A673 (cell line): ENCODE data around the gene PRRT1. TPM values are rescaled to one million over a fixed set of nuclear protein-coding genes. Genes with fewer than 3 reads are reported as not detected.

Source experiments
- BruUV-seq: library from RNA; stranded (reverse); fragments of 400-500 nt; replicated peaks from 2 replicates; lab custom pipeline; 2021; lab: Mats Ljungman, UMichigan
- CTCF ChIA-PET: fragments of 300-600 bp; sonication (Branson Sonifier 250); formaldehyde crosslinking; loops from one replicate; lab custom pipeline; 2022; ENCODE audit warnings: antibody characterized with exemption; lab: Charles Lee
- POLR2A ChIA-PET: fragments of 300-600 bp; sonication (Branson Sonifier 250); formaldehyde crosslinking; loops from one replicate; lab custom pipeline; 2022; ENCODE audit warnings: antibody characterized with exemption; ENCODE audit not compliant: low non-redundant PET; lab: Charles Lee
- DNase-seq: peaks from one replicate; pipeline ENCODE4 v3.0.0-alpha.2; 2015; ENCODE audit warnings: low spot score
- H3K27ac ChIP-seq: fragments of 200-600 bp; sonication (generic); 2 replicates; pipeline ENCODE4 v1.5.1; 2016; ENCODE audit warnings: mixed run types, low read depth, mild to moderate bottlenecking, mixed read lengths, antibody characterized with exemption, low read length; ENCODE audit not compliant: poor library complexity, severe bottlenecking
- H3K27me3 ChIP-seq: fragments of 200-600 bp; sonication (generic); replicated peaks from 2 replicates; pipeline ENCODE4 v1.6.1; 2017; ENCODE audit warnings: mixed run types, low read depth, mild to moderate bottlenecking, mixed read lengths, antibody characterized with exemption, low read length; ENCODE audit not compliant: insufficient read depth, poor library complexity
- H3K36me3 ChIP-seq: fragments of 200-600 bp; sonication (generic); 2 replicates; pipeline ENCODE4 v1.6.1; 2016; ENCODE audit warnings: mixed run types, mild to moderate bottlenecking, mixed read lengths, antibody characterized with exemption, low read length; ENCODE audit not compliant: insufficient read depth, poor library complexity, severe bottlenecking
- H3K4me1 ChIP-seq: fragments of 200-600 bp; sonication (generic); 2 replicates; pipeline ENCODE4 v1.6.1; 2017; ENCODE audit warnings: mixed run types, mild to moderate bottlenecking, mixed read lengths, antibody characterized with exemption, low read length; ENCODE audit not compliant: insufficient read depth, poor library complexity, severe bottlenecking
- H3K4me3 ChIP-seq: fragments of 200-600 bp; sonication (generic); 2 replicates; pipeline ENCODE4 v1.5.1; 2016; ENCODE audit warnings: low read depth, mixed run types, mild to moderate bottlenecking, mixed read lengths, low read length; ENCODE audit not compliant: poor library complexity, severe bottlenecking
- H3K9me3 ChIP-seq: fragments of 200-600 bp; sonication (generic); 2 replicates; pipeline ENCODE4 v1.6.1; 2016; ENCODE audit warnings: mixed run types, low read depth, mild to moderate bottlenecking, mixed read lengths, antibody characterized with exemption, low read length; ENCODE audit not compliant: poor library complexity, severe bottlenecking
- EZH2 ChIP-seq: fragments of 200-600 bp; sonication (generic); IDR thresholded peaks from 2 replicates; pipeline ENCODE4 v1.6.1; 2017; ENCODE audit warnings: borderline replicate concordance, low read depth, mild to moderate bottlenecking, mixed read lengths, antibody characterized with exemption, low read length; ENCODE audit not compliant: poor library complexity, severe bottlenecking
- intact Hi-C: fragments of 100-400 bp; cut with micrococcal nuclease; formaldehyde crosslinking; loops from one replicate; pipeline ENCODE4 v1.10.0; 2022; ENCODE audit not compliant: unreplicated experiment
- total RNA-seq: library from RNA; stranded (reverse); gene quantifications from 2 replicates; pipeline ENCODE4 v1.2.3, GENCODE V29; 2021
- TF ChIP-seq, protein P1 (sequence below): fragments of 300-800, 200-600 bp; sonication (generic); conservative IDR thresholded peaks from 2 replicates; pipeline ENCODE4 v1.5.1; 2017; ENCODE audit warnings: low read depth, mild to moderate bottlenecking, antibody characterized with exemption, low read length, moderate library complexity, mixed read lengths

Gene PRRT1
- total RNA-seq, 1 experiment from 2014 or later: 4.5 TPM

- BruUV-seq: no TSS peak
- no peaks in the 10 kb centered on the region for H3K27me3 ChIP-seq
- CTCF ChIA-PET: no interaction called here
- POLR2A ChIA-PET: no interaction called here
- H3K4me1 ChIP-seq: peaks cover 23% of the 10 kb centered on the region
- no peaks in the 10 kb centered on the region for H3K9me3 ChIP-seq
- TF ChIP-seq, protein P1, sequence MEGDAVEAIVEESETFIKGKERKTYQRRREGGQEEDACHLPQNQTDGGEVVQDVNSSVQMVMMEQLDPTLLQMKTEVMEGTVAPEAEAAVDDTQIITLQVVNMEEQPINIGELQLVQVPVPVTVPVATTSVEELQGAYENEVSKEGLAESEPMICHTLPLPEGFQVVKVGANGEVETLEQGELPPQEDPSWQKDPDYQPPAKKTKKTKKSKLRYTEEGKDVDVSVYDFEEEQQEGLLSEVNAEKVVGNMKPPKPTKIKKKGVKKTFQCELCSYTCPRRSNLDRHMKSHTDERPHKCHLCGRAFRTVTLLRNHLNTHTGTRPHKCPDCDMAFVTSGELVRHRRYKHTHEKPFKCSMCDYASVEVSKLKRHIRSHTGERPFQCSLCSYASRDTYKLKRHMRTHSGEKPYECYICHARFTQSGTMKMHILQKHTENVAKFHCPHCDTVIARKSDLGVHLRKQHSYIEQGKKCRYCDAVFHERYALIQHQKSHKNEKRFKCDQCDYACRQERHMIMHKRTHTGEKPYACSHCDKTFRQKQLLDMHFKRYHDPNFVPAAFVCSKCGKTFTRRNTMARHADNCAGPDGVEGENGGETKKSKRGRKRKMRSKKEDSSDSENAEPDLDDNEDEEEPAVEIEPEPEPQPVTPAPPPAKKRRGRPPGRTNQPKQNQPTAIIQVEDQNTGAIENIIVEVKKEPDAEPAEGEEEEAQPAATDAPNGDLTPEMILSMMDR: no peak
- no peak for TF ChIP-seq EZH2
- H3K36me3 ChIP-seq: peaks cover 26% of the 10 kb centered on the region
- no peak for DNase-seq
- no peak overlapping the region for H3K27ac ChIP-seq
- intact Hi-C loops: no loop called here
- H3K4me3 ChIP-seq: peak overlapping the region; percentile 97
Observed at GRCh38 chr6:32179766-32180405, 28.1 kb upstream of the PRRT1 start.

DNA sequence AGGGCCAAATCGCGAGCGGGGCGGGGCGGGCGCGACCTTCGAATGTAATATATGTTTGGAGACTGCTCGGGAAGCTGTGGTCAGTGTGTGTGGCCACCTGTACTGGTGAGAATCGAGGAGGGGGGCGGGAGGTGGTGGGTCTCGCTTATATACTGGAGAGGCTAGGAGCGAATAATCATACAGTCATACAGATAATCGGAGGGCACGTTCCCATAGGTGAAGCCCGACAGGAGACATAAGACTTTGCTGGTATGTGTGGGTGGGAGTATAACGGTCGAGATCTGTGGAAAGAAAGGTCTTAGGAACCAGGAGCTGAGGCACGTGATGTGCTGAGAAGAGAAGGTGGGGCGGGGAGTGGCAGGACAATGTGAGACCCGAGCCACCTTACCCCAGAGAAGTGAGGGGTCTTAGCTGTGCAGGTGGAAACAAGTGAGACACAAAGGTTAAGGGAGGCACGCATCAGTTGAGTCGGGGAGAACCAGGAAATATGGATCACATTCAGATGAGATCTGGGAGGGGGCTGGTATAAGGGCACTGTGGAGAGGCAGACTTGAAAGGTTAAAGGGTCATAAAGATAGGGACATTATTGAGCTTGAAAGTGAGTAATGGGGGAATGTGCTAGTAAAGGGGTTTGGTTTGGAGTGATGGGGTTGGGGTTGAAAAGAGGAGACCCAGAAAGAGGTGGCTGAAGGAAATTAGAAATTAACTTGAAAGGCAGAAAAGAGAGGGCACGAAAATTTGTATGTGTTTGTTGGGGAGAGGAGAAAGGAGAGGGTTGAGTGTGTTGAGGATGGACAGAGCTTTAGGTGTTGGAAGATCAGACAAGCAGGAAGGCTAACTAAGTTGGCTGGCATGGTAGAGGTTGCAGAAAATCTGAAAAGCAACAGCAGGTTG lies 27.1 kb upstream of the PRRT1 start:
- Histone ChIP-seq H3K4me1 (peaks cover 25% of the 10 kb centered on the region), H3K9me3 (no peaks in the 10 kb centered on the region), H3K27ac (peak overlapping the region; percentile 97), H3K27me3 (no peaks in the 10 kb centered on the region), H3K36me3 (peaks cover 21% of the 10 kb centered on the region), H3K4me3 (peak overlapping the region; percentile 97)
- no TSS peak for BruUV-seq
- TF ChIP-seq, protein P1: no peak
- TF ChIP-seq EZH2: no peak
- intact Hi-C loops: no loop called here
- ChIA-PET CTCF (no interaction called here), POLR2A (interaction anchor here (0.5 to 0.9 kb wide), 3 partner anchors 15 to 218 kb away, joined by 3 to 6 read pairs (median 5); no protein-coding TSS in a partner anchor)
- DNase-seq: no peak

- Histone ChIP-seq H3K4me3 (peak within 1 kb of the TSS; percentile 97), H3K36me3 (peaks cover 13% of the 10 kb centered on the region), H3K4me1 (peaks cover 25% of the 10 kb centered on the region), H3K9me3 (no peaks in the 10 kb centered on the region), H3K27ac (peak within 1 kb of the TSS; percentile 97), H3K27me3 (no peaks in the 10 kb centered on the region)
- TF ChIP-seq, protein P1: no peak
- ChIA-PET POLR2A (interaction anchor here (0.9 kb wide), 1 partner anchor 14 kb away, joined by 5 read pairs; no protein-coding TSS in a partner anchor), CTCF (interaction anchor here (1.0 kb wide), 1 partner anchor 18 kb away, joined by 3 read pairs; no protein-coding TSS in a partner anchor)
- peak; percentile 100 for DNase-seq
- intact Hi-C loops: no loop called here
- no TSS peak for BruUV-seq
Observed at GRCh38 chr6:32177788-32178546, 26.2 kb upstream of the PRRT1 start, which contains the start of gene RNF5. Gene RNF5 (plus strand): TSS chr6:32178405. CDS start chr6:32178512, 107 bp downstream.
